Urothelium cell line (cell line): ENCODE data around the gene CHPF.

Experiments used
- DNase-seq: peaks from one replicate; pipeline ENCODE4 v3.0.0; 2011; ENCODE audit warnings: low spot score, mixed read lengths
- FAIRE-seq: peaks from 2 replicates; lab custom pipeline; 2011; peaks lifted over from hg19 to GRCh38; lab: Jason Lieb, UNC

CHPF gene, protein sequence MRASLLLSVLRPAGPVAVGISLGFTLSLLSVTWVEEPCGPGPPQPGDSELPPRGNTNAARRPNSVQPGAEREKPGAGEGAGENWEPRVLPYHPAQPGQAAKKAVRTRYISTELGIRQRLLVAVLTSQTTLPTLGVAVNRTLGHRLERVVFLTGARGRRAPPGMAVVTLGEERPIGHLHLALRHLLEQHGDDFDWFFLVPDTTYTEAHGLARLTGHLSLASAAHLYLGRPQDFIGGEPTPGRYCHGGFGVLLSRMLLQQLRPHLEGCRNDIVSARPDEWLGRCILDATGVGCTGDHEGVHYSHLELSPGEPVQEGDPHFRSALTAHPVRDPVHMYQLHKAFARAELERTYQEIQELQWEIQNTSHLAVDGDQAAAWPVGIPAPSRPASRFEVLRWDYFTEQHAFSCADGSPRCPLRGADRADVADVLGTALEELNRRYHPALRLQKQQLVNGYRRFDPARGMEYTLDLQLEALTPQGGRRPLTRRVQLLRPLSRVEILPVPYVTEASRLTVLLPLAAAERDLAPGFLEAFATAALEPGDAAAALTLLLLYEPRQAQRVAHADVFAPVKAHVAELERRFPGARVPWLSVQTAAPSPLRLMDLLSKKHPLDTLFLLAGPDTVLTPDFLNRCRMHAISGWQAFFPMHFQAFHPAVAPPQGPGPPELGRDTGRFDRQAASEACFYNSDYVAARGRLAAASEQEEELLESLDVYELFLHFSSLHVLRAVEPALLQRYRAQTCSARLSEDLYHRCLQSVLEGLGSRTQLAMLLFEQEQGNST

DNA sequence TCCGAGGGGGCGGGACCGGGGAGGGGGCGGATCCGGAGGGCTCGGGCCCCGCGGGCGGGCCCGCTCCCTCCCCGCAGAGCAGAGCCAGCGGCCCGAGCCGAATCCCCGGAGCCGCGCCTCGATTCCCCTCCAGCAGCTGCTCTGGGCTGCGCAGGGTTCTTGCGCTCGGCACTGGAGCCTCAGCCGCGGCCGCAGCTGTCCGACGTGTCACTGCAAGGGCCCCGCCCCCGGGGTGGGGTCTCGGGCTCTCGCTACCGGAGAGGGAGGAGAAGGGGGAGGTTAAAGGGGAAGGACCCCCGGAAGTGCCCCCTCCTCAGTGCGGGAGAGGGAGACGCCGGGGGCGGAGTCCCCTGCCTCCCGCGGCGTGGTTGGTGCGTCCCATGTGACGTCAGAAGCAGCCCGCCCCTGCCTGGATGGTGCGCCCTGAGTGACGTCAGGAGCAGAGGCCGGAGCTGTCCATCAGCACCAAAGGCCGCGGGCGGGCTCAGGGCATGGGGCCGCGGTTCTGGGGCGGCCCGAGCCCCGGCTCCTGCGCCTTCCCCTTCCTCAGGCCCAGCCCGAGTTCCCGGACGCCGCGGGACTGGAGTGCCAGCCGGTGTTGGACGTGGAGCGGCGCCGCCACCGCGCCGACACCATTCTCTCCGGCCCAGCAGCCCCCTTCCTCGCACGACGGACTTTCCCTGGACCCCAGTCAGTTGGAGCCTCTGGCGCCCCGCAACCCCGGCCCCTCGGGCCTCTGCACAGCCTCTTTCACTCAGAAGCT lies at the start of gene CHPF, which contains the start of gene TMEM198:
Gene CHPF (minus strand): TSS at position 214 of the 763 bp plus-strand sequence. CDS start 271 bp downstream, outside the sequence.
Gene TMEM198 (plus strand): TSS at position 433 of the 763 bp plus-strand sequence. CDS start 700 bp downstream, outside the sequence.
- DNase-seq (peak; percentile 98), FAIRE-seq (peak; percentile 90)

DNA sequence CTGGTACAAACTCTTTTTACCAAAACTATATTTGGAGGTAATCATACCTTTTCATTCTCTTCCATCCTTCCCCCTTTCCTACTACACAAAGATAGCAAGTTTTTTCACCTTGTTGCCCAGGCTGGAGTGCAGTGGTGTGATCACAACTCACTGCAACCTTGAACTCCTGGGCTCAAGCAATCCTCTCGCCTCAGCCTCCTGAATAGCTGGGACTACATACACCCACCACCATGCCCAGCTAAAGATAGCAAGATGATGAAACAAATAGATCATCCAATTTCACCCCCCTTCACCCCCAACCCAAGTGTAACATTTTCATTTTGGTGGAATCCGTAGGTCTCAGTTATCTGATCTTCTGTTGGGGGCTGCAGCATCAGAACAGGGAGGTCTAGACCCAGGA lies 49.5 kb upstream of the CHPF start:
- DNase-seq (no peak), FAIRE-seq (no peak)

DNA sequence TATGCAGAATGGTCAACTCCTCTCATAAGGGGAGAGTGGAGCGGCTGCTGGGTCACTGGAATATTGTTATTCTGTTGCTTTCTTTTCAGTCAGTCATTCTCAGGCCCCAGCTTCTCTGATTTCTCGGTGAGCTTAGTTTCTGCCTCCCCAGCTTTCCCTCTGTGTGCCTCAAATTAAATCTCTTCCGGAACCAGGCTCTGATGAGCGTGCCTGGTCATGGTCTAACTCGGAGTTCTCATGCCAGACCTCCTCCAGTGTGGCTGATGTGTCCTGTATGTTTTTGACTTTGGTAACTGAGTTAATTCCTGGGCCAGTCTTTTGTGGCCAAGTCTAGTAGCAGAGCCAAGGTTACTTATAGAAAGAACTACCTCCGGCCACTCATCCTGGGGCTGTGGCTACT lies 49.1 kb upstream of the CHPF start:
- DNase-seq: no peak
- no peak for FAIRE-seq

DNA sequence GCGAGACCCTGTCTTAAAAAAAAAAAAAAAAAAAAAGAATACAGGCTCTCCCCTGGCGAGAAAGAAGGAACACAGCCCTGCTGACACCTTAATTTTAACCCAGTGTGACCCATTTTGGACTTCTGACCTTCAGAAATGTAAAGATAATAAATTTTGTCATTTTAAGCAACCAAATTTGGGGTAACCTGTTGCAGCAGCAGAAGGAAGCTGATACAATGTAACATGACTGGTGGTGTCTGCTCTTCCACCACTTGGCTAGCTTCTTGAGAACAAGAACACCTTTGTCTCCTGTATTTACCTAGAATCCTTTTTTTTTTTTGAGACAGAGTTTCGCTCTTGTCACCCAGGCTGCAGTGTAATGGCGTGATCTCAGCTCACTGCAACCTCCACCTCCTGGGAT lies 47.5 kb upstream of the CHPF start:
- no peak for DNase-seq
- no peak for FAIRE-seq

DNA sequence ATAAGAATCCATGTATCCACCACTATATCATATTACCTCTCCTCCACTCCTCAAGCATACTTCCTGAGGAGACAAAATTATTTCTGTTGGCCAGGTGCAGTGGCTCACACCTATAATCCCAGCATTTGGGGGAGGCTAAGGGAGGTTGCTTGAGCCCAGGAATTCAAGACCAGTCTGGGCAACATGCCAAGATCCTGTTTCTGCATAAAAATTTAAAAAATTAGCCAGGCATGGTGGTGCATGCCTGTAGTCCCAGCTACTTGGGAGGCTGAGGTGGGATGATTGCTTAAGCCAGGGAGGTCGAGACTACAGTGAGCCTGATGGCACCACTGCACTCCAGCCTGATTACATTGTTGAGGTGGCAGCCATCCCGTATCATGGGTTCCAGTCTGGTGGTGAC lies 37.7 kb upstream of the CHPF start:
- no peak for FAIRE-seq
- DNase-seq: no peak

DNA sequence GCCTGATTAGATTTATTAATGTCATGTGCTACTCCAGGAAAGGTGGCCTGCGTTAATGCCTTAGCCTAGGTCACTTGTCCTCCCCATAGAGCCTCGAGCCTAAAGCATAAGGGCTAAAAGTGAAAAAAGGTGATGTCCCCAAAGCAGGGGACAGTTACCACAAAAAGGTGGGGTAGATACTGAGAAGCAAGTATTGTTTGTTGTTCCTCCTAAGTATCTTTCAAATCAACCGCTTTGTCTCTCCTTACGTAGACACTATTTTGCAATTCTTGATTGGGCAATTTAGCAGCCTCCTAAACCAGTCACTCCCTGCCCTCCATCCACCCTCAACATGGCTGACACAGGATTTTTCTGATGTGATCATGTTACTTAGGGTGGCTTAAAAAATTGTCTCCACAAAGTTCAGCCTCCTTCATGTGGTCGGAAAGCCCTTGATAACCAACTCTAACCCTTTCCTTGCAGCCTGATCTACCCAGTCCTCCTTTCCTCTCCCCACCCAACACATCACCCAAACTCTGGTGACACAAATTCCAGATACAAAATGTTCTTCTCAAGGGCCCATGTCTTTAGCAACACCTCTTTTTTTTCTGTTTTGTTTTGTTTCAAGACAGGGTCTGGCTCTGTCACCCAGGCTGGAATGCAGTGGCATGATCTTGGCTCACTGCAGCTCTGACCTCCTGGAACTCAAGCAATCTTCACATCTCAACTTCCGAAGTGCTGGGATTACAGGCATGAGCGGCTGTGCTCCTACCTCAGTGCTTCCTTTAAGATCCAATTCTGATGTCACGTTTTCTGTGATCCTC lies 35.4 kb upstream of the CHPF start:
- DNase-seq (no peak), FAIRE-seq (no peak)

DNA sequence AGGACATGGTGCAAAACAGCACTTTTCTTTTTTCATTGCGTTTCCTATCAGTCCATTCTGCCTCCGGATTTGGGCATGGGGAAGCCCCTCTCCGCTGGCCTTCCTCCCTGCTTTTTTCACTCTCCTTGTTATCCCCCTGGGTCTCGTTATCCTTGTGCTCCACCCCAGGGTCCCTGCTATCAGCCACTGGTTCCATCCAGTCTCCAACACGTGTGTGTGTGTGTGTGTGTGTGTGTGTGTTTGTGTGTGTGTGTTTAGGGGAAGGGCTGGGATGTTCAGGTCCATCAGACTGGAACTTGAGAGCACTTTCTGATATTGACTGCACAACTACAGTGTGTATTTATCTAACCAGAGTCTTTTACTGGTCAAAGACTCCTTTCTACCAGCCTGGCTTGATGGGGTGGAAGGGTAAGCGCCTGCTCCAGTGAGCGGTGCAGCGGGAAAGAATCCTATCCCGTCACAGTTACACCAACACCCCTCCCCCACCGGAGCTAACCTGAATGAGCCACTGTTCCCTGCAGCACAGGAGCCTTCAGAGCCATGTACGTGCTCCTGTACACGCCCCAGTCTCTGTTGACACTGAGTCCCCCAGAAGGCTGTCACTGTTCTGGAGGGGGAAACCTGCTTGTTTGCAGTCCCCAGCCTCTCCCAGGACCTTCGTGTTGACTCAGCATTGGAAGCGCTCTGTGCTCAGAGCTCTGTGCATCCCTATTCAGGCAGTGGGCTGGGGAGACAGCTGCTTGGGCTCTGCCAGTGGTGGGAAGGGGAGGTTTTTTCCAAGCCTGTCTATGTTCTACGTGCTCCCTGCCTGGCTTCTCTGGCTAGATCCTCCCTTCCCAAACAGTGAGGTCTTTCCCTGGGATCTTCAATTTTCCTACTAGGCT lies 33.1 kb upstream of the CHPF start:
- DNase-seq: peak; percentile 44
- no peak for FAIRE-seq

DNA sequence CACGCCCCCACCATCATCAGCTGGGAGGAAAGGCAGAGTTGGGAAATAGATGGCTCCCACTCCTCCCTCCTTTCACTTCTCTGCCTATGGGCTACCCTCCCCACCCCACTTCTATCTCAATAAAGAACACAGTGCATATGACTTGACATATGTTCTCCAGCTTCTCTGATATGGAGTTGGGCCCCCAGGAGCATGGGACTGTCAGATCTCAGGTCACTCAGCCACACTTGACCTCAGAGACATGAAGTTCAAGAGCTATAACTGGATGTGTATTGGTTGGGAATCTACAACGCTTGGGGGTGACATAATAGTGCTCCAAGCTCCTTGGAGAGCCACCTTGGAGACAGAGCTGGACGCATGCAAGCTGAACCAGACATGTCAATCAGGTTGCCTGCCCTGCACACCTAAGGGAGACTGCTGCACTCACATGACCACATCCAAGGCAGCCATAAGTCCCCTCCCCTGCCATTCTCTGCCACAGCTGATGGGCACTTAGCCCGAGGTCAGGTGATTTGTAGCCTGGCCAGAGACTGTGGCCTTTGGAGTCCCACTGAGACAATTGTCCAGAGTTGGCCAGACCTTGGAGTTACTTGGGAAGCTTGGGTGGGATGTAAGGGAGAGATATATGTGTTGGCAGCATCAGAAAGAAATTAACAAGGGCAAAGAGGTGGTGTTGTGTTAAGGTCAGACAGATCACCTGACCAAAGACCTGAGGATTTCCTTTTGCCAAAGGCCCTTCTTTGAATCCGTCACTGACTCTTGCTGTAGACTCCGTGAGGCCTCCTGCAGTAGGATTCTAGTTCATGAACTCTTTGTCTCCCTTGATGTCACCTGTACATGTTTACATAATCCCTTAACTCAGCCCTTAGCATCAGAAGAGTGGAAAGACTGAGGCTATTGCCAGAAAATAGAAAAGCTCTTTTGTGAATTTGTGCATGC lies 32.2 kb upstream of the CHPF start:
- no peak for DNase-seq
- FAIRE-seq: no peak

DNA sequence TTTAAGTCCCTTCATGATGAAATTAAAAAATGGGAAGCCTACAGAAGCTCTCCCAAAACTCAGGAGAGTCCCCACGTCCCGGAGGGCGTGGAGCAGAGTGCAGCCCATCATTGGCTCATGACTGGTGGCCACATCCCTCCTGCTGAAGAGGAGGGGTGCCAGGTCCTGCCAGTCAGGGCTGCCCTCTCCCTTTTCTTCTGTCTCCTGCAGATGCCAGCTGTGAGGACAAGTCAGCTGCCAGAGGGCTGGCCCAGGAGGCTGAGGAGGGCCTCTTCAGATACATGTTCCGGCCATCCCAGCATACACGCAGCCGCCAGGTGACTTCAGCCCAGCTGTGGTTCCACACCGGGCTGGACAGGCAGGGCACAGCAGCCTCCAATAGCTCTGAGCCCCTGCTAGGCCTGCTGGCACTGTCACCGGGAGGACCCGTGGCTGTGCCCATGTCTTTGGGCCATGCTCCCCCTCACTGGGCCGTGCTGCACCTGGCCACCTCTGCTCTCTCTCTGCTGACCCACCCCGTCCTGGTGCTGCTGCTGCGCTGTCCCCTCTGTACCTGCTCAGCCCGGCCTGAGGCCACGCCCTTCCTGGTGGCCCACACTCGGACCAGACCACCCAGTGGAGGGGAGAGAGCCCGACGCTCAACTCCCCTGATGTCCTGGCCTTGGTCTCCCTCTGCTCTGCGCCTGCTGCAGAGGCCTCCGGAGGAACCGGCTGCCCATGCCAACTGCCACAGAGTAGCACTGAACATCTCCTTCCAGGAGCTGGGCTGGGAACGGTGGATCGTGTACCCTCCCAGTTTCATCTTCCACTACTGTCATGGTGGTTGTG lies 31.1 kb upstream of the CHPF start:
- FAIRE-seq (no peak), DNase-seq (no peak)

DNA sequence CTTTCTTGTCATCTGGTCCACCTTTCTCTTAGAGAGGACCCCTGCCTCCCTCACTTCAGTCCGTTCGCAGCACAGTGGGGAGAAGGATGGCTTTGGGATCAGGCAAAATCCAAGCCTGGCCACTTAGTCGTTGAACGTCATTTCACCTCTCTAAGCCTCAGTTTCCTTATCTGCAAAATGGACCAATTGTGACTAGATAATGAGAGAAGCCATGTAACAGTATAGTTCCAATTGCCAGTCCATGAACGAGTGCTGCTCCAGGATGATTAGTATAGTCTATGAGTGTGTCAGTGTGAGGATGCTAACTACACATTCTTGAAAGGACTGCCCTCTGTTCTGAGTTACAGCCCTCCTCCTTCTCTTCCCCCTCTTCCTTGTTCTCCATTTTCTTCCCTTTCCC lies 29.6 kb upstream of the CHPF start:
- no peak for DNase-seq
- no peak for FAIRE-seq

DNA sequence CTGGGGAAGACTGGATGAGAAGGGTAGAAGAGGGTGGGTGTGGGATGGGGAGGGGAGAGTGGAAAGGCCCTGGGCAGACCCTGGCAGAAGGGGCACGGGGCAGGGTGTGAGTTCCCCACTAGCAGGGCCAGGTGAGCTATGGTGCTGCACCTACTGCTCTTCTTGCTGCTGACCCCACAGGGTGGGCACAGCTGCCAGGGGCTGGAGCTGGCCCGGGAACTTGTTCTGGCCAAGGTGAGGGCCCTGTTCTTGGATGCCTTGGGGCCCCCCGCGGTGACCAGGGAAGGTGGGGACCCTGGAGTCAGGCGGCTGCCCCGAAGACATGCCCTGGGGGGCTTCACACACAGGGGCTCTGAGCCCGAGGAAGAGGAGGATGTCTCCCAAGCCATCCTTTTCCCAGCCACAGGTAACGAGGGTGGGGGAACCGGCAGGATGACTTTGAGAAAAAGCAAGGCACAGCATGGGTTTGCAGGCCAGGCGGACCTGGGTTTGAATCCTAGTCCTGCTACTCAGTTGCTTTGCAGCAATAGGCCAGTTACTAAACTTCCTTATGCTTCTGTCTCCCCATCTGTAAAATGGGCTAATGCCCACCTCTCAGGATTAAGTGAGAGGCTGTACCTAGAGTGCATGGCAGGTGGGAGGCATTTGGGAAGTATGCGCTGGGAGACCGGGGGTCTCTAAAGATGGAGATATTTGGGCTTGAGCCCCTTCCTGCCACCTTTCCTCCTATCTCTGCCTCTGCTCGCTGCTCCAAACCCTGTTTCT lies 28.8 kb upstream of the CHPF start, which contains the start of gene INHA:
Gene INHA (plus strand): TSS at position 74 of the 765 bp plus-strand sequence. CDS start 65 bp downstream, at position 139.
- no peak for DNase-seq

DNA sequence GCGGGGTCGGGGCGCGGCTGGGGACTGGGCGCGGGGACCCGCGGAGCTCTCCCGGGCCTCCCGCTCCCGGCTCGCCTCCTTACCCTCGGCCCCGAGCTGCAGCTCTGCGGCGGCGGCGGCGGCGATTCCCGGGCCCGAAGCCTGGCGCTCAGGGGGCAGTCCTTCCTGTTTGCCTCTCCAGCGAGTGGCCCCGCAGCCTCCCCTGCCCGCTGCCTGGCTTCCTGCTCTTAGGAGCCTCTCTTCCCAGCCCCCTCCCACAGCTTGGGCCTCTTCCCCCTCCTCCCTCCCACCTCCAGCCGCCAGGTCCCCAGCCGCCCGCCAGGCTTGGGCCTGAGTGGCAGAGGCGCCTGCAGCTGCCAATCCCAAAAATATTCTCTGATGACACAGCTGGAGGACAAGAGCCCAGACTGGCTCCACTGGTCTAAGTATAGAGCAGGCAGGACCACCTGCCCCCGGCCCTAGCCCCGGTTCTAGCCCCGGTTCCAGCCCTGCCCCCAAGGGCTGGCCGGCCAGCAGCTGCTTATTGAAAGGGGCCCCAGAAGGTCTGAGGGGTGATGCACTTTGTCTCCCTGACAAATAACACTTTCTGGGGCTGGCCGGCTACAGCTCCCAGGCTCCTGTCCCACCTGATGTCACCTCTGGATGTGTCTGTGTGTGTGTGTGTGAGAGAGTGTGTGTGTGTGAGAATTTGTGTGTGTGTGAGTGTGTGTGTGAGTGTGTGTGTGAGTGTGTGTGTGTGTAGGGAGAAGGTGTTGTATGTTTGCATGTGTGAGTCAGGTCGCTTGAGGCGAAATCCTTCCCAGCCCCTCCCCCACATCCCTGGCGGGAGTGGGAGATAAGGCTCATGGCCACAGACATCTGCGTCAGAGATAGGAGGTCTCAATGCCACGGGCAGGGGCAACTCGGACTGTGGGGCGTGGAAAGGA lies 28.0 kb upstream of the CHPF start, which contains the start of gene OBSL1:
Gene OBSL1 (minus strand): TSS at position 229 of the 926 bp plus-strand sequence. CDS start 307 bp downstream, outside the sequence.
- DNase-seq (peak; percentile 86), FAIRE-seq (peak; percentile 94)

More for the DNA sequence above, 28.8 kb upstream of the CHPF start, which contains the start of gene INHA:
- no peak for FAIRE-seq

DNA sequence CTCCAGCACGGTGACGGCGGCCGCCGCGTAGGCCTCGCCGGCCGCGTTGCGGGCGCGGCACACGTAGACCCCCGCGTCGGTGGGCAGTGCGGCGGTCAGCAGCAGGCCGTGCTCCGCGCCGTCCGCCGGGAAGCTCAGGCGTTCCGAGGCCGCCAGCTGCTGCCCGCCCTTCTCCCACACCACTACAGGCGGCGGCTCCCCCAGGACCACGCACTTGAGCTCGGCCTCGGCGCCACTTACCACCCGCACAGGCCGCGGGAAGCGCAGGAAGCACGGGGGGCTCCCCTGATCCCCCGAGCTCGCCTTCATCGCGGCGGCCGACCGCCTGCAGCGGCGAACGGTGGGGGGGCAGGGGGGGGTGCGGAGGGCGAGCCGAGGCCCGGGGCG lies 27.3 kb upstream of the CHPF start:
- FAIRE-seq (peak; percentile 63), DNase-seq (no peak)

DNA sequence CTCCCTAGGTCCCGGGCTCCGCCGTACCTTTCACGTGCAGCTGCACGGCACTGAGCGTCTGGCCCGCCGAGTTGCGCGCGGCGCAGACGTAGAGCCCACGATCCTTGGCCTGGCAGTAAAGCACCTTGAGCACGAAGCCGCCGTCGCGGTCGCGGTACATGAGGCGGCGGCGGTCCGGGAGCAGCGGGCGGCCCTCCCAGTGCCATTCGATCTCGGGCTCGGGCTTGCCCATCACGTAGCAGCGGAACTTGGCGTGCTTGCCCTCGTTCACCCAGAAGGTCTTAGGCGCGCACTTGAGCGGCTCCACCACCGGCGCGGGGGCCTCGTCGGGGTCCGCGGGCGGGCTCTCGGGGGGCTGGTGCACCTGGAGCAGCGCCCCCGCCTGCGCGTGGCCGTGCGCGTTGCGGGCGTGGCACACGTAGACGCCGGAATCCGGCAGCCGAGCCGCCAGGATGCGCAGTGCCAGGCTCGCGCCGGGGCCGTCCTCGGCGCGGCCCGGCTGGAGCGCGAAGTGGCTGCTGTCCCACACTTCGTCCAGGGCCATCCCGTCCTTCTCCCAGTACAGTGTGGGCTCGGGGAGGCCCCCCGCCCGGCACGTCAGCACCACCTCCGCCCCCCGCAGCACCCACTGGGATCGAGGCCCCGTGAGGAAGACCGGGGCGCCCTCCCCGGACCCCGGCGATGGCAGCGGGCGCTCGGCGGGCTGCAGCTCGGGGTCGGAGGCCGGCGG lies 26.8 kb upstream of the CHPF start:
- DNase-seq: peak; percentile 71
- FAIRE-seq: peak; percentile 80

DNA sequence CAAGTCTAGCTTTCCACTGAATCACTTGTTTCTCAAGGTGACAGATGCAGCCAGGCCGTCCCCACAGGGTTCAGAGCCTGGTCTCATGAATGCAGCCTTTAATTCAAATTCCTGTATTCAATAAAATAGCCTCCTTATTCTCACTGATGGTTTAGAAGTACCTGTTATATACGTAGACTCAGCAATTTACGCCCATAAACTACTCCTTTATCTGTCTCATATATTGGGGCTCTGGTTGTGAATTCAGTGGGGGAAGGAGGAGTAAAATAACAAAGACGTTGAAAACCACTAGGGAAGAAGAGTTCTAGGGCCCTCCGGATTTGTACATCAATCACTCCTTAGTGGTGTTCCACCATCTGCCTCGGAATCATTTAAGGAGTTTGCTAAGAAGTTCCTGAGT lies 26.0 kb upstream of the CHPF start:
- DNase-seq (no peak), FAIRE-seq (no peak)
